ENCODE data around the gene PASD1.
"Not testable (repeated sequence)": the region's sequence is repeated elsewhere in the genome, so short reads cannot be mapped to it uniquely, and the experiment has no call there.

Gene PASD1

GRCh38 chrX:151694661-151695582 lies 131.4 kb downstream of the PASD1 start, which contains the start of gene PRRG3:
PRRG3 (plus strand) TSS chrX:151695458; CDS start chrX:151698815, 3,357 bp downstream.
- TF ChIP-seq CTCF (IDR thresholded peaks at IDR 0.05; ENCODE audit: low read length, missing control alignments) = no peak
- no peak within 1 kb of the TSS for H3K4me3 ChIP-seq (replicated peaks; ENCODE audit: low read depth, low read length)
- DNase-seq (ENCODE audit: low read depth) = no peak

GRCh38 chrX:151695583-151696340 lies 132.3 kb downstream of the PASD1 start:
- DNase-seq (ENCODE audit: low read depth) = no peak
- no peak for TF ChIP-seq CTCF (IDR thresholded peaks at IDR 0.05; ENCODE audit: low read length, missing control alignments)
- H3K4me3 ChIP-seq (replicated peaks; ENCODE audit: low read depth, low read length) = no peak overlapping the region

GRCh38 chrX:151697082-151697481 lies 133.6 kb downstream of the PASD1 start:
- not testable (repeated sequence) for DNase-seq (ENCODE audit: low read depth); H3K4me3 ChIP-seq (replicated peaks; ENCODE audit: low read depth, low read length)

- no peak overlapping the region for H3K4me3 ChIP-seq (replicated peaks; ENCODE audit: low read depth, low read length)
- no peak for DNase-seq (ENCODE audit: low read depth)
- TF ChIP-seq CTCF (IDR thresholded peaks at IDR 0.05; ENCODE audit: low read length, missing control alignments) = no peak
Measured at GRCh38 chrX:151697522-151697921, 134.0 kb downstream of the PASD1 start.

GRCh38 chrX:151698485-151698884 lies 135.0 kb downstream of the PASD1 start:
- no peak for TF ChIP-seq CTCF (IDR thresholded peaks at IDR 0.05; ENCODE audit: low read length, missing control alignments)
- no peak overlapping the region for H3K4me3 ChIP-seq (replicated peaks; ENCODE audit: low read depth, low read length)
- no peak for DNase-seq (ENCODE audit: low read depth)

- H3K4me3 ChIP-seq (replicated peaks; ENCODE audit: low read depth, low read length) = no peak overlapping the region
- DNase-seq (ENCODE audit: low read depth) = no peak
- no peak for TF ChIP-seq CTCF (IDR thresholded peaks at IDR 0.05; ENCODE audit: low read length, missing control alignments)
Measured at GRCh38 chrX:151699746-151700145, 136.3 kb downstream of the PASD1 start.

- H3K4me3 ChIP-seq (replicated peaks; ENCODE audit: low read depth, low read length) = no peak overlapping the region
- no peak for TF ChIP-seq CTCF (IDR thresholded peaks at IDR 0.05; ENCODE audit: low read length, missing control alignments)
- no peak for DNase-seq (ENCODE audit: low read depth)
Measured at GRCh38 chrX:151700581-151700980, 137.1 kb downstream of the PASD1 start.
